ENCODE data around the gene FBXL14.

Gene FBXL14

DNA sequence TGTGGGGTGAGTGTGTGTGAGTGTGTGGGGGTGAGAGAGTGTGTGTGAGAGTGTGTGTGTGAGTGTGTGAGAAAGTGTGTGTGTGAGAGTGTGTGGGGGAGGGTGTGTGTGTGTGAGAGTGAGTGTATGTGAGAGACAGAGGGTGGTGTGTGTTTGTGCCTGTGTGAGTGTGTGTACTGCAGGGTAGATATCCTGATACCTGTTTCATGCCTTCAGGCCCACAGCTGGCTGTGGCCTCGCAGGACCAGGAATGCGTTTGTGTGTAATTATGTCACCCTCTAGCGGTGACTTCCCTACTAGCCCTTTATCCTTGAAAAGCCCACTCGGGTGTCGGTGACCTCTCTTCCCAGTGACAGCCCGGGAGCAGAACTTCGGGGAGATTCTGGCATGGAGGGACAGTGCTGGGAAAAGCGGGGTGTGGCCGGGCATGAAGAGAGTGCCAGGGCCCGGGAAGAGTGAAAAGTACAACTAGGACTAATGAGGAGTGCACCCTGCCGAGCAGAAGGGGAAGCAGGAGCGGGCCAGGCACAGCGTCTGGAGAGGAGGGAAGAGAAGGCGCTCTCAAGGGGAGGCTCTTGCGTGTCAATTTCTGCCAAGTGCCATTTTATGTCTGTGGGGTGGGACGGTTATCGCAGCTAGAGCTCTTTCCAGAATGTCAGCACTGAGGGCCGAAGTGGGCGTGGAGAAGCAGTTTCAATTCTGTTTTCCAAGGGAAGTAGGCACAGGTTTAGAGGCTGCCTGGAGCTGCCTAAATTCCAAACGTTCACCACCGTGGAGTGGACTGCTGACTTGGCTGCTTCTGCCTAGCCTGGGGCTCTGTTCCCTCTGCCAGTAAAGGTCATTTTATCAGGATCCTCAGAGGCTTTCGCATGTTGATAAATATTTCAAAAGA is 11.0 kb upstream of the FBXL14 start (continued):
- TF ChIP-seq IKZF3 (tag by site-specific recombination; IDR thresholded peaks at IDR 0.05) (peak; percentile 97), ZSCAN4 (tag by site-specific recombination; IDR thresholded peaks at IDR 0.05) (peak; percentile 98), ZNF184 (tag by site-specific recombination; IDR thresholded peaks at IDR 0.05) (no peak), YY2 (tag by site-specific recombination; IDR thresholded peaks at IDR 0.05) (peak; percentile 59; the same call in 1 of the 2 replicates), ZNF707 (tag by site-specific recombination; IDR thresholded peaks at IDR 0.05) (peak; percentile 82), ZNF792 (tag by site-specific recombination; IDR thresholded peaks at IDR 0.05) (peak; percentile 86; the same call in 1 of the 2 replicates), ZNF776 (tag by site-specific recombination; IDR thresholded peaks at IDR 0.05; ENCODE audit: borderline replicate concordance) (no peak), ZNF341 (tag by site-specific recombination; IDR thresholded peaks at IDR 0.05; ENCODE audit: low read depth) (peak; percentile 94), ZNF76 (tag by site-specific recombination; IDR thresholded peaks at IDR 0.05; ENCODE audit: borderline replicate concordance, low read depth) (peak; percentile 52; the same call in 1 of the 2 replicates), ZIC2 (tag by site-specific recombination; IDR thresholded peaks at IDR 0.05) (peak; percentile 63), ZNF146 (tag by site-specific recombination; IDR thresholded peaks at IDR 0.05) (peak; percentile 48; the same call in 1 of the 2 replicates), ZNF514 (tag by site-specific recombination; IDR thresholded peaks at IDR 0.05) (no peak), ZEB2 (tag by site-specific recombination; IDR thresholded peaks at IDR 0.05) (peak; percentile 90), AEBP2 (tag by site-specific recombination; IDR thresholded peaks at IDR 0.05; ENCODE audit: borderline replicate concordance) (peak; percentile 87; the same call in 1 of the 2 replicates), ZNF48 (tag by site-specific recombination; IDR thresholded peaks at IDR 0.05) (no peak), ZBTB17 (tag by site-specific recombination; IDR thresholded peaks at IDR 0.05) (peak; percentile 99), ZNF560 (tag by site-specific recombination; IDR thresholded peaks at IDR 0.05; ENCODE audit: borderline replicate concordance) (no peak), ZBTB48 (tag by site-specific recombination; IDR thresholded peaks at IDR 0.05) (no peak; the same call in 1 of the 2 replicates), ZNF621 (tag by site-specific recombination; IDR thresholded peaks at IDR 0.05) (no peak), ZNF214 (tag by site-specific recombination; IDR thresholded peaks at IDR 0.05; ENCODE audit: borderline replicate concordance) (no peak), ZNF37A (tag by site-specific recombination; IDR thresholded peaks at IDR 0.05) (no peak), ZNF266 (tag by site-specific recombination; IDR thresholded peaks at IDR 0.05; ENCODE audit: low read depth) (peak; percentile 89), ZNF626 (tag by site-specific recombination; IDR thresholded peaks at IDR 0.05) (no peak), ZNF157 (tag by site-specific recombination; IDR thresholded peaks at IDR 0.05) (peak; percentile 58; the same call in 1 of the 2 replicates), ZNF121 (tag by site-specific recombination; IDR thresholded peaks at IDR 0.05) (no peak; the same call in 1 of the 2 replicates), ZNF133 (tag by site-specific recombination; IDR thresholded peaks at IDR 0.05) (peak; percentile 50; the same call in 1 of the 2 replicates)
- TF ChIP-seq, protein P1, sequence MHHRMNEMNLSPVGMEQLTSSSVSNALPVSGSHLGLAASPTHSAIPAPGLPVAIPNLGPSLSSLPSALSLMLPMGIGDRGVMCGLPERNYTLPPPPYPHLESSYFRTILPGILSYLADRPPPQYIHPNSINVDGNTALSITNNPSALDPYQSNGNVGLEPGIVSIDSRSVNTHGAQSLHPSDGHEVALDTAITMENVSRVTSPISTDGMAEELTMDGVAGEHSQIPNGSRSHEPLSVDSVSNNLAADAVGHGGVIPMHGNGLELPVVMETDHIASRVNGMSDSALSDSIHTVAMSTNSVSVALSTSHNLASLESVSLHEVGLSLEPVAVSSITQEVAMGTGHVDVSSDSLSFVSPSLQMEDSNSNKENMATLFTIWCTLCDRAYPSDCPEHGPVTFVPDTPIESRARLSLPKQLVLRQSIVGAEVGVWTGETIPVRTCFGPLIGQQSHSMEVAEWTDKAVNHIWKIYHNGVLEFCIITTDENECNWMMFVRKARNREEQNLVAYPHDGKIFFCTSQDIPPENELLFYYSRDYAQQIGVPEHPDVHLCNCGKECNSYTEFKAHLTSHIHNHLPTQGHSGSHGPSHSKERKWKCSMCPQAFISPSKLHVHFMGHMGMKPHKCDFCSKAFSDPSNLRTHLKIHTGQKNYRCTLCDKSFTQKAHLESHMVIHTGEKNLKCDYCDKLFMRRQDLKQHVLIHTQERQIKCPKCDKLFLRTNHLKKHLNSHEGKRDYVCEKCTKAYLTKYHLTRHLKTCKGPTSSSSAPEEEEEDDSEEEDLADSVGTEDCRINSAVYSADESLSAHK (tag by site-specific recombination; IDR thresholded peaks at IDR 0.05) = peak; percentile 61; the same call in 1 of the 2 replicates
- TF ChIP-seq, protein P2, sequence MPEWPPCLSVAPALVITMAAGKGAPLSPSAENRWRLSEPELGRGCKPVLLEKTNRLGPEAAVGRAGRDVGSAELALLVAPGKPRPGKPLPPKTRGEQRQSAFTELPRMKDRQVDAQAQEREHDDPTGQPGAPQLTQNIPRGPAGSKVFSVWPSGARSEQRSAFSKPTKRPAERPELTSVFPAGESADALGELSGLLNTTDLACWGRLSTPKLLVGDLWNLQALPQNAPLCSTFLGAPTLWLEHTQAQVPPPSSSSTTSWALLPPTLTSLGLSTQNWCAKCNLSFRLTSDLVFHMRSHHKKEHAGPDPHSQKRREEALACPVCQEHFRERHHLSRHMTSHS (tag by site-specific recombination; IDR thresholded peaks at IDR 0.05) = peak; percentile 65
- TF ChIP-seq, protein P3, sequence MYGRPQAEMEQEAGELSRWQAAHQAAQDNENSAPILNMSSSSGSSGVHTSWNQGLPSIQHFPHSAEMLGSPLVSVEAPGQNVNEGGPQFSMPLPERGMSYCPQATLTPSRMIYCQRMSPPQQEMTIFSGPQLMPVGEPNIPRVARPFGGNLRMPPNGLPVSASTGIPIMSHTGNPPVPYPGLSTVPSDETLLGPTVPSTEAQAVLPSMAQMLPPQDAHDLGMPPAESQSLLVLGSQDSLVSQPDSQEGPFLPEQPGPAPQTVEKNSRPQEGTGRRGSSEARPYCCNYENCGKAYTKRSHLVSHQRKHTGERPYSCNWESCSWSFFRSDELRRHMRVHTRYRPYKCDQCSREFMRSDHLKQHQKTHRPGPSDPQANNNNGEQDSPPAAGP (tag by site-specific recombination; IDR thresholded peaks at IDR 0.05) = peak; percentile 52; the same call in 1 of the 2 replicates
- TF ChIP-seq, protein P4, sequence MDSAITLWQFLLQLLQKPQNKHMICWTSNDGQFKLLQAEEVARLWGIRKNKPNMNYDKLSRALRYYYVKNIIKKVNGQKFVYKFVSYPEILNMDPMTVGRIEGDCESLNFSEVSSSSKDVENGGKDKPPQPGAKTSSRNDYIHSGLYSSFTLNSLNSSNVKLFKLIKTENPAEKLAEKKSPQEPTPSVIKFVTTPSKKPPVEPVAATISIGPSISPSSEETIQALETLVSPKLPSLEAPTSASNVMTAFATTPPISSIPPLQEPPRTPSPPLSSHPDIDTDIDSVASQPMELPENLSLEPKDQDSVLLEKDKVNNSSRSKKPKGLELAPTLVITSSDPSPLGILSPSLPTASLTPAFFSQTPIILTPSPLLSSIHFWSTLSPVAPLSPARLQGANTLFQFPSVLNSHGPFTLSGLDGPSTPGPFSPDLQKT (IDR thresholded peaks at IDR 0.05; ENCODE audit: borderline replicate concordance, low read depth, low read length) = no peak
